ENCODE measurements around the gene SNX25.
A peak's percentile ranks its signal among the peaks of the same experiment; 100 is the strongest.

Gene SNX25

GRCh38 chr4:185259719-185260118, 50.3 kb downstream of the SNX25 start:
- ChIA-PET POLR2A (no interaction called here), CTCF (no interaction called here)

DNA sequence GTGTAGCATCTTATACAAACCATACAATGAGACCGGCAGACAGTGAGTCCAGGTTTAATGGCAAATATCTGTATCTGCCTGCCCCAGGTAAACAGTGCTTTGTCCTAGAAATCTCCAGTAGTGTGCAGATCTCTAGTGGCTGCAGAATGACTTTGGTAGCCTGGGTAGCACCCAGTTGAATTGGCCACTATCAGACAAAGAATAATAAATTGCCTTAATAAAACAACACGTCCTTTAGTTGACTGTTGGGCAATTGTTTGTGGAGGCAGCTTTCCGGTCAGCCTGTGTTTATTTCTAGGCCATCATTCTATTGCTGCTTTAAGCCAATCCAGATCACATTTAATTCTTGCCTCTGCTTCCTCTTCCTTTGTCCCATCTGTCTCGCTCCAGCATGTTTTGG, 52.5 kb downstream of the SNX25 start:
- no peak for DNase-seq (ENCODE audit: low read depth, low spot score)
- ChIA-PET CTCF (no interaction called here), POLR2A (no interaction called here)
- no peak overlapping the region for H3K4me3 ChIP-seq (ENCODE audit: low read depth, low read length)
- TF ChIP-seq, protein P1, sequence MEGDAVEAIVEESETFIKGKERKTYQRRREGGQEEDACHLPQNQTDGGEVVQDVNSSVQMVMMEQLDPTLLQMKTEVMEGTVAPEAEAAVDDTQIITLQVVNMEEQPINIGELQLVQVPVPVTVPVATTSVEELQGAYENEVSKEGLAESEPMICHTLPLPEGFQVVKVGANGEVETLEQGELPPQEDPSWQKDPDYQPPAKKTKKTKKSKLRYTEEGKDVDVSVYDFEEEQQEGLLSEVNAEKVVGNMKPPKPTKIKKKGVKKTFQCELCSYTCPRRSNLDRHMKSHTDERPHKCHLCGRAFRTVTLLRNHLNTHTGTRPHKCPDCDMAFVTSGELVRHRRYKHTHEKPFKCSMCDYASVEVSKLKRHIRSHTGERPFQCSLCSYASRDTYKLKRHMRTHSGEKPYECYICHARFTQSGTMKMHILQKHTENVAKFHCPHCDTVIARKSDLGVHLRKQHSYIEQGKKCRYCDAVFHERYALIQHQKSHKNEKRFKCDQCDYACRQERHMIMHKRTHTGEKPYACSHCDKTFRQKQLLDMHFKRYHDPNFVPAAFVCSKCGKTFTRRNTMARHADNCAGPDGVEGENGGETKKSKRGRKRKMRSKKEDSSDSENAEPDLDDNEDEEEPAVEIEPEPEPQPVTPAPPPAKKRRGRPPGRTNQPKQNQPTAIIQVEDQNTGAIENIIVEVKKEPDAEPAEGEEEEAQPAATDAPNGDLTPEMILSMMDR (IDR thresholded peaks at IDR 0.05; ENCODE audit: insufficient read depth, low read length, missing control alignments) = no peak

More at GRCh38 chr4:185259719-185260118, 50.3 kb downstream of the SNX25 start:
- no peak overlapping the region for H3K4me3 ChIP-seq (ENCODE audit: low read depth, low read length)
- TF ChIP-seq, protein P1 (IDR thresholded peaks at IDR 0.05; ENCODE audit: insufficient read depth, low read length, missing control alignments) = no peak
- no peak for DNase-seq (ENCODE audit: low read depth, low spot score)

DNA sequence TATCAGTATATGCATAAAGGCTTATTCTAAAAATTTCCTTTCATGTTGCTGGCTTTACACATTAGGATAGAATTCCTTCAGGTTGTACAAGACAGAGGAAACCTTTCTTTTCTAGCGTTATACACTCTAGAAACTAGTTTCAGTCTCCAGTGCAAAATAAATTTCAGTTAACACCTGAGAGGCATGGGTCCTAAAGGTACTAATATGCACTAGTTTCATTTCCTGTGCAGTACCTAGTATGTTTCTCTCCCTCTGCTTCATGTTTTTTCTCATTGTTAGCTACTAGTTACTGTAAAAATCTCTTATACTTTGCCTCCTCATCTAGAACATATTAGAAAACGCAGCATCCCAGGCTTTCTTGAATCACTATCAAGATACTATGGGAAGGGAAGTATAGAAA, 54.0 kb downstream of the SNX25 start:
- H3K4me3 ChIP-seq (ENCODE audit: low read depth, low read length) = no peak overlapping the region
- no peak for DNase-seq (ENCODE audit: low read depth, low spot score)
- CTCF ChIA-PET = interaction anchor here (0.7 kb wide), 1 partner anchor 79 kb away, joined by 3 read pairs; no protein-coding TSS in a partner anchor
- POLR2A ChIA-PET = no interaction called here
- TF ChIP-seq, protein P1 (IDR thresholded peaks at IDR 0.05; ENCODE audit: insufficient read depth, low read length, missing control alignments) = no peak

GRCh38 chr4:185265942-185266341, 56.5 kb downstream of the SNX25 start:
- POLR2A ChIA-PET = no interaction called here
- CTCF ChIA-PET = interaction anchor here (2.5 kb wide), 1 partner anchor 9 kb away, joined by 8 read pairs; no protein-coding TSS in a partner anchor
- TF ChIP-seq, protein P1 (IDR thresholded peaks at IDR 0.05; ENCODE audit: insufficient read depth, low read length, missing control alignments) = no peak
- DNase-seq (ENCODE audit: low read depth, low spot score) = peak; percentile 51
- no peak overlapping the region for H3K4me3 ChIP-seq (ENCODE audit: low read depth, low read length)

DNA sequence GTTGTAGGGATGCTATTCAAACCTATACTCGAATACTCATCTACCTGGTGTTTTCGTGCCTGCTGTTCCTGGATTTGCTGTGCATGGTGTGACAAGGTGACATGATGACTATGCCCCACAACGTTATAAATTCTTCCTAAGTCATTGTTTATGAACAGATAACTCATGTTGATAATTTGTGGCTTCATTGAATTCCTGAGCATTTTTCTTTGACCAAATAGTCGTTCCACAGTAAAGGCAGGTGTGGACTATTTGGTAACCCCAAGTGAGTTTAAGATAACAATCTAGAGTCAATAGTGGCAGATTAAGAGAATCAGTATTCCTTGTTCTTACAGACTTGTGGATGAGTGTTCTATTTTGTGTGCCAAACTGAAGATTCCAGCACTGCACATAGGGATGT, 59.9 kb downstream of the SNX25 start:
- H3K4me3 ChIP-seq (ENCODE audit: low read depth, low read length) = no peak overlapping the region
- DNase-seq (ENCODE audit: low read depth, low spot score) = no peak
- TF ChIP-seq, protein P1 (IDR thresholded peaks at IDR 0.05; ENCODE audit: insufficient read depth, low read length, missing control alignments) = no peak
- ChIA-PET POLR2A (no interaction called here), CTCF (interaction anchor here (1.1 kb wide), 1 partner anchor 13 kb away, joined by 3 read pairs; no protein-coding TSS in a partner anchor)

DNA sequence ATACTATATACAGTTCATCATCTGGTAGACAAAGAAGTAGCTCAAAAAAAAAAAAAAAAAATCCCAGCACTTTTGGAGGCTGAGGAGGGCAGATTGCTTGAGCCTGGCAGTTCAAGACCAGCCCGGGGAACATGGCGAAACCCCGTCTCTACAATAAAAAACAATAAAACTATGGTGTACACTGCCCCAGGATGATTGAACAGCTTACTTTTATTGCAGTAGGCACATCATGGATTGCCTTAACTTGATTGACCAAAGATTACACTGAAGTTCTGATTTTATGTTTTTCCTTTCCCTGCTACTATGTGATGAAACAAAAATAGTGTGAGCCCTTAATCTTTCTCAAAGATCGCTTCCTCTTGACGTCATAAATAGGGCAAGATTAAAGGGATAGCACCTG, 60.6 kb downstream of the SNX25 start:
- CTCF ChIA-PET = no interaction called here
- TF ChIP-seq, protein P1 (IDR thresholded peaks at IDR 0.05; ENCODE audit: insufficient read depth, low read length, missing control alignments) = no peak
- POLR2A ChIA-PET = no interaction called here
- no peak for DNase-seq (ENCODE audit: low read depth, low spot score)
- H3K4me3 ChIP-seq (ENCODE audit: low read depth, low read length) = no peak overlapping the region

All from AG04449 (cell line).